ENCODE results near the gene FLT3.
"Not testable (repeated sequence)": the region's sequence is repeated elsewhere in the genome, so short reads cannot be mapped to it uniquely, and the experiment has no call there.

The FLT3 gene

GRCh38 chr13:28099396-28100149 lies 803 bp downstream of the FLT3 start:
- no peak for DNase-seq (ENCODE audit: low read depth, low spot score)

- no peak for DNase-seq (ENCODE audit: low read depth, low spot score)
These were observed 2.9 kb downstream of the FLT3 start for GRCh38 chr13:28097503-28097902.

- no peak for DNase-seq (ENCODE audit: low read depth, low spot score)
These were observed 6.1 kb downstream of the FLT3 start for GRCh38 chr13:28094306-28094705.

DNA sequence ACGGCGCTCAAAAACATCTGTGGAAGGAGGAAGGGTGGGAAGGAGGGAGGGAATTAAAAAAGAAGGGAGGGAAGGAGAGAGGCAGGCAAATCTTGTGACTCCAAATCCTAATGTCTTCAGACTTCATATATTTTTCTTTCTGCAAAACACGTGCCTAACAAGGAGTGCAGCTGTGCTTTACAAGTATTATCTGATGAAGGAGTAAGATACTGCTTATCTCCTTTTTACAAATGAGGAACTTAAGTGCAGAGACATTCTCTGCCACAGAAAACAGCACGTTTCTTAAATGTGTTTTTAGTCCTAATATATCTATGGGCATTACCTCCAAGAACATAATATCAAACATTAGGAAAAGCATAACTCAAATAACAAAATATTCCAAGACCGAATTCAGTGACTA lies 6.5 kb downstream of the FLT3 start:
- no peak for DNase-seq (ENCODE audit: low read depth, low spot score)

- no peak for DNase-seq (ENCODE audit: low read depth, low spot score)
These were observed 7.9 kb downstream of the FLT3 start for GRCh38 chr13:28092431-28092830.

DNA sequence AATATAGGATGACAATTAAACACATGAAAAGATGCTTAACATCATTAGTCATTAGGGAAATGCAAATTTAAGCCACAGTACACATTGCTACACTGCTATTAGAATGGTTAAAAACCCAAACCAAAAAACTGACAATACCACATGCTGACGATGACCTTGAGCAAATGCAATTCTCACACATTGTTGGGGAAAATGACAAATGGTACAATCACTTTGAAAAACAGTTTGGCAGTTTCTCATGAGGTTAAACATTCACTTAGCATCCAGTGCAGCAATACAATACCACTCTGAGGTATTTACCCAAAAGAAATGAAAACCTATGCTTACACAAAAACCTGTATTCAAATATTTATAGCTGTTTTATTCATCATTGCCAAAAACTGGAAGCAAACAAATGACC lies 11.3 kb downstream of the FLT3 start:
- DNase-seq (ENCODE audit: low read depth, low spot score) = no peak

GRCh38 chr13:28077820-28078219 lies 22.6 kb downstream of the FLT3 start:
- DNase-seq (ENCODE audit: low read depth, low spot score) = not testable (repeated sequence)

GRCh38 chr13:28077231-28077630 lies 23.1 kb downstream of the FLT3 start:
- DNase-seq (ENCODE audit: low read depth, low spot score) = no peak

DNA sequence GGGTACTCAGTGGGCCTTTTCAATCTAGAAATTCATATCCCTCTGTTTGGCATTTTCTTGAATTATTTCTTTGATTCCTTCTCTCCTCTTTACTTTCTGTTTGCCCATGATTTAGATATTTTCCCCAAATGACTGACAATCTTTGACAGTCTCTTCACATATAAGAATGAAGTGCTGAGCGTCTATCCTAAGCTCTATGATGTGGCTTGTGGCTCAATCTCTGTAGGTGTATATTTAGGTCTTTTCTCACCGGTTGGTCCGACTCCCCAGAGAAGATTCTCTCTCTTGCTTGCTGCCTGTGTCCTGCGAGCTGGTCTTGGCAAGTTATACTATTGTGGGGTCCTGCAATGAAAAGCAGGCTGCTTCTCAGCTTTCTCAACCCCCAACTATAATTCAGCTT lies 29.0 kb downstream of the FLT3 start:
- no peak for DNase-seq (ENCODE audit: low read depth, low spot score)

GRCh38 chr13:28067491-28067890 lies 32.9 kb downstream of the FLT3 start:
- DNase-seq (ENCODE audit: low read depth, low spot score) = no peak

- no peak for DNase-seq (ENCODE audit: low read depth, low spot score)
These were observed 41.3 kb downstream of the FLT3 start for GRCh38 chr13:28058866-28059613.

DNA sequence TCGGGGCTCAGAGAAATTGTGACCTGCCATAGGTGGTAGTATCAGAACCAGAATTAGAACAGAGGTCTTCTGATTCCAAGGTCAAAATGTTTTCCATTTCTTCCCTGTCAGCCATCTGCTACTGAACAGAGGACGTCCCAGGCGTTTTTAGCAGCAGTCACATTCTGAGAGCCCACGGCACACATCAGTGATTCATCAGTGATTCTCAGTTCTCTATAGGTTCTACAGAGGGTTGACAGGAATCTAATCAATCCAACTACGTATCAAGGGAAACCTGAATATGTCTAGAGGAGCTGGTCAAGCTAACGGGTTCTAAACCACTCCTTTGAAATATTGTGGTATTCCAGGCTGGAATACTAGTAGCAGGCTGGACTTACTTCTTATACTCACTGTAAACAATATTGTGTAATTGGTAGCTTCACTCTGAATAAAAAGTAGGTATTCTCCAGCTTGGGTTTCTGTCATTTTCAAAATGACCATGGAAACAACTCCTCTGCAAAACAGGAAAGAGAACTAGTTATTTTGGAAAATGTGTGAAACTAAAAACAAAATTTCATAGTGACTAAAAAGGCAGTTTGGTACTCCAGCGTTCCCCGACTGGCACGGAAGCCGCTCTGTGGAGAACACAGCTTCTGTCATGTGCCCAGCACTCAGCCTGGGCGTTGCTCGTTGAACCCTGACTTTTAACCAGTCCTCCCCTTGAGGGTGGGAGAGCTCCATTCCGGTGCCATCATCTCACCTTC lies 43.2 kb downstream of the FLT3 start:
- DNase-seq (ENCODE audit: low read depth, low spot score) = no peak

DNA sequence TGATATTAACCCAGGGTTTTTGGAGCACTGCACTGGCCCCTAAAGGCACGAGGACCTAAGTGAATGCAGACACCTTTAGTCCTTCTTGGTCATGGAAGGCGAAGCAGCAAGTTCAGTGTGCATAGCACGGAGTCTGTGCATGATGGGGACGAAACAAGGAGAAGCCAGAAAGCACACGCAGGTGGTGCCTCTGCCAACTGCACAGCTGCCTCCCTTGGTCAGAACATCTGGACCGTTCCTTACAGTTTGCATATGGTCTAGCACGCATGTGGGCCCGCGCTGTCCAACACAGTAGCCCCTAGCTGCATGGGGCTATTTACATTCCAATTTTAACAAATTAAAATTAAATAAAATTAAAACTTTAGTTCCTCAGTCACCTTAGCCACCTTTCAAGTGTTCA lies 44.0 kb downstream of the FLT3 start:
- DNase-seq (ENCODE audit: low read depth, low spot score) = no peak

GRCh38 chr13:28055357-28055756 lies 45.0 kb downstream of the FLT3 start:
- DNase-seq (ENCODE audit: low read depth, low spot score) = no peak

DNA sequence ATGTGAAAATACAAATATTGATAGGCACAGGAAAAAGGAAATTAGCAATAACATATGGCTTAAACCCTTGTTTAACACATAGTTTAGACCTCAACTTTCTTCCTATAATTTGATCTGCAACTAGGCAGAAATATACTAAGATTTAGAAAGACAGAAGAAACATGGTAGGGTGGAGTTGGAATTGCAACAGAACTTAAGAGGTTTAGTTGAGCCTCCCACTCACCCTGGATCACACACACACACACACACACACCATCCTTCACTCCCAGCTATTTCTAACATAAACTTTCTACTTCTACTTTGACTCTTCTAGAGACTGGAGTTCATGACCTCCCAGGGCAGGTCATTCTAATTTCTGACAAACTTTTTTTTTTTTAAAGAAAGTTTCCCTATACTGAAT lies 47.4 kb downstream of the FLT3 start:
- DNase-seq (ENCODE audit: low read depth, low spot score) = no peak

DNA sequence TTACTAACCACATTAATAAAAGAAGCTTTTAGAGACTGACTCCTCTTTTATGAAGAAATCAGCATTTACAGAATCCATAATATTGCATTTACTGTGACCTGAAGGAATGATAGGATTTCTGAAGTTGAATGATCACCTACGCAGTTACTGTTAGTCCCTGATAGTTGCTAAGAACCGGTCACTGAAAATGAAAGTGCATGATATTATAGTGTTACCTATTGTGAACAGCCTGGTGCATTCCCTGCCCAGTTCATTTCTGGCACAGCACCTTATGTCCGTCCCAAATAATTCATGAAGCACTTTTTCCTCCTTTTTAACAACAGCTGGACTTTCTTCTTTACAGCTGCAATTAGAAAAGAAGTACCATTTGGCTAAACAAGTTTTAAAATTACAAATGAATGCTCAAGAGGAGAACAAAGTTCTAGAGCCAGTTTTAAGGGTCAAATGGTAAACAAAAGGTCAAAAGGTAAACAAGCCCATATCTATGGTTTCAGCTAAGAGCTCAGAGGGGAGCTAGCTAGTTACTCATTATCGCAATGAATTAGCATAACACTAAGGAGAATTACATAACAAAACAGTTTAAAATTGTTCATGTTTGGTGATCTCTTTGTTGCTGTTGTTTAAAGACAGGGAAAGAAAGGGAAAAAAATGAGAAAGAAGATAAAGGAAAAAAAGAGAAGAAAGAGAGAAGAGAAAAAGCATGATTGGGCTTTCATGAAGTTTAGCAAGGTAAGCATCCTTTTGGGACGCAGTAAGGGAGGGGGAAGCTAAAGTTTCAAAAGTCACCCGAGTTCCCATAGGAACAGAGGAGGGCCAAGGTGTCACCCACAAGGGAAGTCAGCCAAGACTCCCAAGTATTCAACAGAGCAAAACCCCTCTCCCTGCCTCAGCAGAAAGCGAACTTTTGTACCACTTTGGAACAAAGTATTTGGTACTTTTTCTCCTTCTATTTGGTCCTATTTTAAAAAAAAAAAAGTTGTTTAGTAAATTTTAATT lies 50.2 kb downstream of the FLT3 start:
- no peak for DNase-seq (ENCODE audit: low read depth, low spot score)

- DNase-seq (ENCODE audit: low read depth, low spot score) = no peak
These were observed 51.2 kb downstream of the FLT3 start for GRCh38 chr13:28049215-28049614.

GRCh38 chr13:28048768-28049167 lies 51.6 kb downstream of the FLT3 start:
- no peak for DNase-seq (ENCODE audit: low read depth, low spot score)

DNA sequence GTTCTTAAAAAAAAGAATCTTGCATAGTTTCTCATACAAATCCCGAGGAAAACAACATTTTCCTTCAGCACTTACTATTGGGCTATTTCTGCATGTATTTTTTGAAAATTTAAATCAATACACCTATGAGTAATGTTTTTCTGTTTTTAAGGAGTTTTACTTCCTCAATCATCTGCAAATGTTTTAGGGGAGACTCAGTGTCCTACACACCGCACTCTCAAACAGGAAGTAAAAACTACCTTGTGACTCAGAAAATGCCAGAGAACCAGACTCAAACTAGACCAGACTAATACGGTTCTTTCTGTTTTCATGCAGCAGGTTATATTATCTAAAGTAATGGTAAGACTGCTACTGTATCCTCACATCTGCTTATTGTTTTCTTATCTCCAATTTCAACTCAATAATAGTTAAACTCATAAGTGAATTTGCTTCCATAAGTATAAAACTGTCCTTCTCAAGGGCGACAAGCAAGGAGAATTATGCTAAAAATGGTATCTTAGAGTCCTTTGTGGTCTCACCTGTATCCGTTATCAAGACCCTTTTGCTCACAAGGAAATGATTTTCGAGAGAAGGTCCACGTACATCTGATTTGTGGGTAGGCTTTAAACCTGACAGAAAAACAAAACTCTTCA lies 52.5 kb downstream of the FLT3 start:
- no peak for DNase-seq (ENCODE audit: low read depth, low spot score)

GRCh38 chr13:28046981-28047380 lies 53.4 kb downstream of the FLT3 start:
- DNase-seq (ENCODE audit: low read depth, low spot score) = no peak

DNA sequence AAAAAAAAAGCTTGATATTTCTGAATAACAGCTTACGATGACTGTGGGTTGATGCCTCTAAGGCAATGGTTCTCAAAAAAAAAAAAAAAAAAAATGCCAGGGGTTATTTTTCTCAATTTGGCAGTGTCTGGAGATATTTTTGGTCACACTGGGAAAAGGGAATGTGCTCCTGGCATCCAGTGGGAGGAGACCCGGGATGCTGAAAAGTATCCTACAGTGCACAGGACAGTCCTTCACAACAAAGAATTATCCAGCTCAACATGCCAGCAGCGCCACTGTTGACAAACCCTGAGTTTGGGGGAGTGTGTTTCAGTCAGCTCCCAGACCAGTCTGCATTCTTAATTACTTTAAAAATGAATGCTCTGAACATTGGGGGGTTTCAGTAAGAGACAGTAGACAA lies 54.5 kb downstream of the FLT3 start:
- DNase-seq (ENCODE audit: low read depth, low spot score) = no peak
